ENCODE measurements around the gene TMCC3. TPM values are rescaled to one million over a fixed set of nuclear protein-coding genes. Genes with fewer than 3 reads are reported as not detected.

Gene TMCC3
- polyA plus RNA-seq, 1 experiment, result 0.29 TPM

DNA sequence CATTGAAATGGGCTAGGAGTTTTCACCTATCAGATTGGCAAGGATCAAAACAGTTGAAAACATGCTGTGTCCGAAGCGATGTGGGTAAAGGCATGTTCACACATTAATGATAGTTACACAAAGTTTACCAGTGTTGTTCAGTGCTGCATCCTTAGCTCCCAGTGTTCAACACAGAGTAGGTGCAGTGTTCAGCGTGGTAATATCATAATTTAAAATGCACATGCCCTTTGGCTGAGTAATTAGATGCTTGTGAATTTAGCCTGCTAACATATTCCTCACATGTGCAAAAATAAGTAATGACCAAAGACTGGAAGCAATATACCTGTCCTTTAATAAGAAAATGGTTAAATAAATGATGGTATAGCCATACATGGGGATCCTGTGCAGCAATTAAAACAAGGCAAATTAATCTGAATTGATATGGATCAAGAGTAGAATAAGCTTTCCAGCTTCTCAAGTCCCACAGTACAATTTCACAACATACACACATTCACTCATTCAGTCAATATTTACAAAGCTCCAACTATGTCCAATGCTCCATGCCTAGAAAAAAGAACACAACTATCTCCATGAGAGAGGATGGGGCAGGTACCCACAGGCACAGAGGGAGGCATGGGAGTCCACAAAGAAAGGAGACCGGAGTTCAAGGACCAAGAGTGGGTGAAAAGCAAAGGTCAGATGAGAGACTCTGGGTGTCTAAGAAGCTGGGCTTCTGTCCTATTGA is 12.8 kb downstream of the TMCC3 start:
- H3K27ac ChIP-seq (ENCODE audit: low read depth, low read length), result no peak overlapping the region
- TF ChIP-seq, protein P1, sequence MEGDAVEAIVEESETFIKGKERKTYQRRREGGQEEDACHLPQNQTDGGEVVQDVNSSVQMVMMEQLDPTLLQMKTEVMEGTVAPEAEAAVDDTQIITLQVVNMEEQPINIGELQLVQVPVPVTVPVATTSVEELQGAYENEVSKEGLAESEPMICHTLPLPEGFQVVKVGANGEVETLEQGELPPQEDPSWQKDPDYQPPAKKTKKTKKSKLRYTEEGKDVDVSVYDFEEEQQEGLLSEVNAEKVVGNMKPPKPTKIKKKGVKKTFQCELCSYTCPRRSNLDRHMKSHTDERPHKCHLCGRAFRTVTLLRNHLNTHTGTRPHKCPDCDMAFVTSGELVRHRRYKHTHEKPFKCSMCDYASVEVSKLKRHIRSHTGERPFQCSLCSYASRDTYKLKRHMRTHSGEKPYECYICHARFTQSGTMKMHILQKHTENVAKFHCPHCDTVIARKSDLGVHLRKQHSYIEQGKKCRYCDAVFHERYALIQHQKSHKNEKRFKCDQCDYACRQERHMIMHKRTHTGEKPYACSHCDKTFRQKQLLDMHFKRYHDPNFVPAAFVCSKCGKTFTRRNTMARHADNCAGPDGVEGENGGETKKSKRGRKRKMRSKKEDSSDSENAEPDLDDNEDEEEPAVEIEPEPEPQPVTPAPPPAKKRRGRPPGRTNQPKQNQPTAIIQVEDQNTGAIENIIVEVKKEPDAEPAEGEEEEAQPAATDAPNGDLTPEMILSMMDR (IDR thresholded peaks at IDR 0.05; ENCODE audit: low read depth, low read length), result no peak
- CTCF ChIA-PET, result no interaction called here
- H3K4me3 ChIP-seq (ENCODE audit: low read depth, low read length), result no peak overlapping the region
- no peaks in the 10 kb centered on the region for H3K9me3 ChIP-seq (ENCODE audit: control insufficient read depth, insufficient read depth, low read length)
- no peaks in the 10 kb centered on the region for H3K27me3 ChIP-seq (ENCODE audit: control insufficient read depth, insufficient read depth, low read length)
- no peak for DNase-seq (ENCODE audit: low read depth, low spot score)
- POLR2A ChIA-PET, result no interaction called here

DNA sequence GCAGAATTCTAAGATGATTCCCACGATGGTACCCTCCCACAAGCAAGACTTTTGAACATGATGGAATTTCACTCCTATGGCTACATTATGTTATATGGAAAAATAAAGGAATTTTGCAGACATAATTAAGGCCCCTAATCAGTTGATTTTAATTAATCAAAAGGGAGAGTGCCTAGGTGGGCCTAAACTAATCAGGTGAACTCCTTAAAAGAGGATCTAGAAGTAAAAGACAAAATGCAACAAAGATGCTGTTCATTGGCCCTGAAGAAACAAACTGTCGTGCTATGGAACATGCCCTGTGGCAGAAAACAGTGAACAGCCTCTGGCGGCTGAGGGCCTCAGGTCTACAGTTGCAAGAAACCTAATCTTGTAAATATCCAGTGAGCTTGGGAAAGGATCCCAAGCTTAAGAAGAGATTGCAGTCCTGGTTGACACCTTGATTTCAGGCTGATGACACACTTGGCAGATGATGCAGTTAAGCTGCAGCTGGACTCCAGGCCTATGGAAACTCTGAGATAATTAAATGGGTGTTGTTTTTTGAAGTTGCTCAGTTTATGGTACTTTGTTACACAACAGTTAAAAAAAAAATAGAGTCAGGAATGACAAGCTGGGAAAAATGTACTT is 13.8 kb downstream of the TMCC3 start:
- Histone ChIP-seq H3K27ac (ENCODE audit: low read depth, low read length) (no peak overlapping the region), H3K9me3 (ENCODE audit: control insufficient read depth, insufficient read depth, low read length) (no peaks in the 10 kb centered on the region), H3K4me3 (ENCODE audit: low read depth, low read length) (no peak overlapping the region), H3K27me3 (ENCODE audit: control insufficient read depth, insufficient read depth, low read length) (no peaks in the 10 kb centered on the region)
- TF ChIP-seq, protein P1 (IDR thresholded peaks at IDR 0.05; ENCODE audit: low read depth, low read length), result no peak
- no peak for DNase-seq (ENCODE audit: low read depth, low spot score)
- CTCF ChIA-PET, result no interaction called here
- POLR2A ChIA-PET, result no interaction called here

DNA sequence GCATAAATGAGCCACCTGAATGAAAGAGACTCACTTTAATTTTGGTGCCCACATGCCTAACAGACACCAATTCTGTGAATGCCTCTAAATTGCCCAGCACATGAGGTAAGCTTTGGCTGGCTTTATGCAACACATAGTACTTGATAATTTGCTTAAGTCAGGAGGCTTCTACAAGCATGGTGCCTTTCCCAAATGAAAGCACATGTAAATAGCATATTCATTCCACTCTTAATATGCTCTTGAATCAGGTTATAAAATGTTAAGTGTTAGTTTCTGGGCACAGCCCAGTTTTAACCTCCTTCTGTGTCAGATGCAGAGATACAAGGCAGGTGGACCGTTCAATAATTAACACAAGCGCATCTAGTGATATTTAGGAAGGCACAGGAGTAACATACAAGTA is 15.6 kb downstream of the TMCC3 start:
- CTCF ChIA-PET, result no interaction called here
- H3K27ac ChIP-seq (ENCODE audit: low read depth, low read length), result no peak overlapping the region
- POLR2A ChIA-PET, result no interaction called here
- TF ChIP-seq, protein P1 (IDR thresholded peaks at IDR 0.05; ENCODE audit: low read depth, low read length), result no peak
- H3K4me3 ChIP-seq (ENCODE audit: low read depth, low read length), result no peak overlapping the region
- no peaks in the 10 kb centered on the region for H3K9me3 ChIP-seq (ENCODE audit: control insufficient read depth, insufficient read depth, low read length)
- no peaks in the 10 kb centered on the region for H3K27me3 ChIP-seq (ENCODE audit: control insufficient read depth, insufficient read depth, low read length)
- DNase-seq (ENCODE audit: low read depth, low spot score), result no peak

DNA sequence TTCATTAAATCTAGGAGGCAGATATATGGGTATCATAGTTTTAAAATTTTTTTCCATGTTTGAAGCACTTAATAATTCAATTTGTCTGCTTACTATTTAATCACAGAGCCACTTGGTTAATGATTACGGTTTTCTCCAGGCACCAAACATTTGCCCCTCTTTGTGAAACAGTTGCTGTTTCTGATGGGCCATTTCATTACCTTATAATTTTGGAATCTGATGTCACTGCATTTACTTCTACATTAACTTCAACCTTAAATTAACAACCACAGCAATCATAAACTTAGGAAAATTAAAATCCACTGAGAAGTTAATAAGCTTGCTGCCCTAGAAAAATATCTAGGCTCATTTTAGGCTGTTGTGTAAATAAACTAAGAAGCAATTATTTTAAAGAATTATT is 17.0 kb downstream of the TMCC3 start:
- H3K27me3 ChIP-seq (ENCODE audit: control insufficient read depth, insufficient read depth, low read length), result peaks cover 3% of the 10 kb centered on the region
- ChIA-PET POLR2A (no interaction called here), CTCF (no interaction called here)
- TF ChIP-seq, protein P1 (IDR thresholded peaks at IDR 0.05; ENCODE audit: low read depth, low read length), result no peak
- no peak overlapping the region for H3K4me3 ChIP-seq (ENCODE audit: low read depth, low read length)
- H3K27ac ChIP-seq (ENCODE audit: low read depth, low read length), result no peak overlapping the region
- no peak for DNase-seq (ENCODE audit: low read depth, low spot score)
- H3K9me3 ChIP-seq (ENCODE audit: control insufficient read depth, insufficient read depth, low read length), result no peaks in the 10 kb centered on the region

DNA sequence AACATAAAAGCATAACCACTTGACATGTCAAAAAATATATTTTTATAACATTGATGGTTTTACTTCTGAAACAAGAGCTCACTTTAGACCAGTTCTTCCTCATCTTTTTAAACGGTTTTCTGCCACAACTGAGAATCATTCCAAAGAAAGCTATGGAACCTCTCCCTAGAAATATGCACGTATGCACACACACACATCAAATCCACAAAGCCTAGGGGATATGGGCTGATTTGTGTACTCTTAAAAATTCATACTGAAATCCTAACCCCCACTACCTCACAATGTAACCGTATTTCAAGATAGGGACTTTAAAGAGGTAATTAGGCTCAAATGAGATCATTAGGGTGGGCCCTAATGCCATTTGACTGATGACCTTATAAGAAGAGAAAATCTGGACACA is 19.3 kb downstream of the TMCC3 start:
- ChIA-PET CTCF (no interaction called here), POLR2A (no interaction called here)
- H3K9me3 ChIP-seq (ENCODE audit: control insufficient read depth, insufficient read depth, low read length), result no peaks in the 10 kb centered on the region
- DNase-seq (ENCODE audit: low read depth, low spot score), result no peak
- peaks cover 6% of the 10 kb centered on the region for H3K27me3 ChIP-seq (ENCODE audit: control insufficient read depth, insufficient read depth, low read length)
- H3K4me3 ChIP-seq (ENCODE audit: low read depth, low read length), result no peak overlapping the region
- TF ChIP-seq, protein P1 (IDR thresholded peaks at IDR 0.05; ENCODE audit: low read depth, low read length), result no peak
- no peak overlapping the region for H3K27ac ChIP-seq (ENCODE audit: low read depth, low read length)

Data from AG04450 (cell line).